SK-N-MC (cell line): ENCODE measurements around the gene RPS6KA3.

ENCODE experiments used
- EZH2 ChIP-seq: fragments of 200-600 bp; sonication (generic); IDR thresholded peaks from one replicate; pipeline ENCODE4 v1.6.1; 2017; ENCODE audit warnings: antibody characterized with exemption
- POLR2AphosphoS5 ChIP-seq: IDR thresholded peaks from 2 replicates; pipeline ENCODE4 v1.6.1; 2012; ENCODE audit warnings: mild to moderate bottlenecking, low read depth, low read length, borderline replicate concordance

DNA sequence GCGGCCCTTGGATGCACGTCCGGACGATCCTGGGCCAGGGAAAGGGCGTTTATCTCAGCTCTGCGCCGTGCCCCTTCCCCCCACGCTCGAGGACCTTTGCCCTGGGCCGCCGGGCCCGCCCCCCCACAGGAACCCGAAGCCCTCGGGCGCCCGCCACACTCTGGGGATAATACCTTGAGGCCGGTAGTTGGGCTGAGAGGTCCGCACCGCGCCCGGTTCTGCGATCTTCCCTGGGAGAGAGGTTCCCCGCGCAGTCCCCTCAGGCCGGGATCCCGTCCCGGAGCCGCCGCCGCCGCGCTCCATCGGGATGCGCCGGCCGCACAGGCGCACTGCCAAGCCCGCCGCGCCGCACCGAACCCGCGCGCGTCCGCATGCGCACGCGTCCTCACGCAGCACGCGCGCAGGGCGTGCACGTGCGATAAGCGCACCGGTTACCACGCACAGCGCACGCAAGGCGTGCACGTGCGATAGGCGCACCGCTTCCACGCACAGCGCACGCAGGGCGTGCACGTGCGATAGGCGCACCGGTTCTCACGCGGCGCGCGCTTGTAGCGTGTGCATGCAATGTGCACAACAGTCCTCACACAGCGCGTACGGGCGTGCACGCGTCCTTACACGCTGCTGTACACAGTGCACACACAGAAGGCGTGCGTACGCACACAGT is 150.0 kb downstream of the RPS6KA3 start, which contains the start of gene MAP7D2:
- TF ChIP-seq EZH2 (no peak), POLR2AphosphoS5 (no peak)
